Osteoblast (primary cell): ENCODE results near the gene FBXL19. TPM values are rescaled to one million over a fixed set of nuclear protein-coding genes. Genes with fewer than 3 reads are reported as not detected.
A peak's percentile ranks its signal among the peaks of the same experiment; 100 is the strongest.

ENCODE experiments used
- DNase-seq: peaks from one replicate; pipeline ENCODE4 v3.0.0; 2011; ENCODE audit warnings: low spot score, mixed read lengths; ENCODE audit not compliant: insufficient read length; ENCODE audit errors: missing footprints
- H2AFZ ChIP-seq: 2 replicates; pipeline ENCODE4 v1.6.0; 2011; ENCODE audit warnings: mild to moderate bottlenecking, low read length
- H3K27ac ChIP-seq: 2 replicates; pipeline ENCODE4 v1.5.1; 2011; ENCODE audit warnings: mild to moderate bottlenecking, low read depth, low read length, moderate library complexity
- H3K27me3 ChIP-seq: 2 replicates; pipeline ENCODE4 v1.6.0; 2012; ENCODE audit warnings: mild to moderate bottlenecking, control low read depth, inconsistent platforms, low read length, moderate library complexity; ENCODE audit not compliant: insufficient read depth
- H3K36me3 ChIP-seq: 2 replicates; pipeline ENCODE4 v1.5.1; 2011; ENCODE audit warnings: mild to moderate bottlenecking, low read length, control low read depth, moderate library complexity; ENCODE audit not compliant: insufficient read depth
- H3K4me1 ChIP-seq: 2 replicates; pipeline ENCODE4 v1.5.1; 2011; ENCODE audit warnings: mild to moderate bottlenecking, low read length, control low read depth, moderate library complexity; ENCODE audit not compliant: insufficient read depth
- H3K4me2 ChIP-seq: 2 replicates; pipeline ENCODE4 v1.6.0; 2011; ENCODE audit warnings: mild to moderate bottlenecking, low read length; ENCODE audit not compliant: insufficient read depth
- H3K4me3 ChIP-seq: fragments of 200-600 bp; sonication (generic); 3 replicates; pipeline ENCODE4 v1.5.1; 2012; ENCODE audit warnings: mild to moderate bottlenecking, low read length, inconsistent platforms; ENCODE audit not compliant: insufficient read depth
- H3K79me2 ChIP-seq: 2 replicates; pipeline ENCODE4 v1.6.0; 2012; ENCODE audit warnings: mild to moderate bottlenecking, low read length, control low read depth, inconsistent platforms; ENCODE audit not compliant: insufficient read depth
- H3K9me3 ChIP-seq: 2 replicates; pipeline ENCODE4 v1.5.1; 2011; ENCODE audit warnings: low read depth, low read length, control low read depth
- H4K20me1 ChIP-seq: 2 replicates; pipeline ENCODE4 v1.6.0; 2012; ENCODE audit warnings: mild to moderate bottlenecking, low read length, control low read depth; ENCODE audit not compliant: insufficient read depth
- total RNA-seq: library from RNA; depleted of rRNA; stranded (reverse); fragments of >200 nt; gene quantifications from 2 replicates; pipeline ENCODE4 v1.2.3, GENCODE V29; 2012
- TF ChIP-seq, protein P1 (sequence below): IDR thresholded peaks from 2 replicates; pipeline ENCODE4 v1.5.1; 2011; ENCODE audit warnings: mild to moderate bottlenecking, low read depth, low read length, moderate library complexity; ENCODE audit errors: extremely low read depth

Gene FBXL19
- total RNA-seq, 1 donor = 14.5 TPM

GRCh38 chr16:30991052-30991451 lies 67.7 kb downstream of the FBXL19 start:
- no peaks in the 10 kb centered on the region for H3K27me3 ChIP-seq
- DNase-seq = no peak
- H3K9me3 ChIP-seq = no peaks in the 10 kb centered on the region
- H3K36me3 ChIP-seq = no peaks in the 10 kb centered on the region
- H2AFZ ChIP-seq = no peak overlapping the region
- no peak overlapping the region for H3K4me3 ChIP-seq
- H3K27ac ChIP-seq = no peak overlapping the region
- no peaks in the 10 kb centered on the region for H4K20me1 ChIP-seq
- TF ChIP-seq, protein P1, sequence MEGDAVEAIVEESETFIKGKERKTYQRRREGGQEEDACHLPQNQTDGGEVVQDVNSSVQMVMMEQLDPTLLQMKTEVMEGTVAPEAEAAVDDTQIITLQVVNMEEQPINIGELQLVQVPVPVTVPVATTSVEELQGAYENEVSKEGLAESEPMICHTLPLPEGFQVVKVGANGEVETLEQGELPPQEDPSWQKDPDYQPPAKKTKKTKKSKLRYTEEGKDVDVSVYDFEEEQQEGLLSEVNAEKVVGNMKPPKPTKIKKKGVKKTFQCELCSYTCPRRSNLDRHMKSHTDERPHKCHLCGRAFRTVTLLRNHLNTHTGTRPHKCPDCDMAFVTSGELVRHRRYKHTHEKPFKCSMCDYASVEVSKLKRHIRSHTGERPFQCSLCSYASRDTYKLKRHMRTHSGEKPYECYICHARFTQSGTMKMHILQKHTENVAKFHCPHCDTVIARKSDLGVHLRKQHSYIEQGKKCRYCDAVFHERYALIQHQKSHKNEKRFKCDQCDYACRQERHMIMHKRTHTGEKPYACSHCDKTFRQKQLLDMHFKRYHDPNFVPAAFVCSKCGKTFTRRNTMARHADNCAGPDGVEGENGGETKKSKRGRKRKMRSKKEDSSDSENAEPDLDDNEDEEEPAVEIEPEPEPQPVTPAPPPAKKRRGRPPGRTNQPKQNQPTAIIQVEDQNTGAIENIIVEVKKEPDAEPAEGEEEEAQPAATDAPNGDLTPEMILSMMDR = no peak
- H3K4me1 ChIP-seq = no peaks in the 10 kb centered on the region
- no peak overlapping the region for H3K4me2 ChIP-seq
- no peaks in the 10 kb centered on the region for H3K79me2 ChIP-seq

- Histone ChIP-seq H2AFZ (no peak overlapping the region), H3K4me3 (no peak overlapping the region), H3K79me2 (no peaks in the 10 kb centered on the region), H3K4me2 (no peak overlapping the region), H3K27ac (no peak overlapping the region), H4K20me1 (no peaks in the 10 kb centered on the region), H3K4me1 (peaks cover 1% of the 10 kb centered on the region), H3K9me3 (no peaks in the 10 kb centered on the region), H3K27me3 (no peaks in the 10 kb centered on the region), H3K36me3 (no peaks in the 10 kb centered on the region)
- no peak for DNase-seq
- TF ChIP-seq, protein P1 = no peak
Measured at GRCh38 chr16:30992276-30992780, 69.0 kb downstream of the FBXL19 start.

DNA sequence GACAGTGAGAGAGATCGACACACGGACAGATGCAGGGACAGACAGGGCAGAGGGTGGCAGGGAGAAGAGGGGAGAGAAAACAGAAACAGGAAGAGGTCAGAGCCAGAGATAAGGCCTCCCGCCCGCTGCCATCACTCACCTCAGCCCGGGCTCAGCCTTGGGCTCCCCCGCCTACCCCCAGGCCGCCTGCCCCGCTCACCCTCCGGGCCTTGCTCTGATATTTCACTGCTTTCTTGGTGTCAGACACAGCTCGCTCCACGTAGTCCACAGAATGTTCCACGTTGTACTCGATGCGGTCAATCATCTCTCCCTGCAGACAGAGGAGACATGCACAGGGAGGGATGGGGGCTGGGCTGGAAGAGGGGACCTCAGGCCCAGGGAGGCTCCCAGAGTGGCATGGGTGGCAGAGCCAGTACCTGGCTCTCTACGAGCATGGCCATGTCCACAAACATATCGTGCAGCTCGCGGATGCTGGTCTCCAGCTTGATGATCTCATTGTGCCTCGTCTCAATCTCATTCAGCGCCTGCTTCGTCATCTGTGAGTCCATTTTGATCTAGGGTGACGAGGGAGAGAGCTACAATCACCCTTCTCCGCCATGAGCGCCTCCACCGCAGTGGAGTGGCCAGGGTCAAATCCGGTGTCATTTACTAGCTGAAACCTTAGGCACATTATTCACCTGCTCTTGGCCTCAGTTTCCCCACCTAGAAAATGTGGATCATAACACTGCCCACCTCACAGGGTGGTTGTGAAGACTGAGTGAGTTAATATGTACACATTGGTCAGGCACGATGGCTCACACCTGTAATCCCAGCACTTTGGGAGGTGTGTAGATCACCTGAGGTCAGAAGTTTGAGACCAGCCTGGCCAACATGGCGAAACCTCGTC lies 69.8 kb downstream of the FBXL19 start:
- no peaks in the 10 kb centered on the region for H4K20me1 ChIP-seq
- no peak overlapping the region for H3K4me2 ChIP-seq
- no peak overlapping the region for H3K4me3 ChIP-seq
- H3K79me2 ChIP-seq = no peaks in the 10 kb centered on the region
- H3K9me3 ChIP-seq = no peaks in the 10 kb centered on the region
- H3K4me1 ChIP-seq = peaks cover 10% of the 10 kb centered on the region
- TF ChIP-seq, protein P1 = no peak
- no peak overlapping the region for H2AFZ ChIP-seq
- DNase-seq = no peak
- no peaks in the 10 kb centered on the region for H3K36me3 ChIP-seq
- H3K27ac ChIP-seq = no peak overlapping the region
- no peaks in the 10 kb centered on the region for H3K27me3 ChIP-seq

- H3K4me1 ChIP-seq = peaks cover 26% of the 10 kb centered on the region
- no peak overlapping the region for H2AFZ ChIP-seq
- H3K4me2 ChIP-seq = peak overlapping the region; percentile 97
Measured at GRCh38 chr16:30995927-30996323, 72.6 kb downstream of the FBXL19 start.

More at GRCh38 chr16:30995927-30996323, 72.6 kb downstream of the FBXL19 start:
- H3K27ac ChIP-seq = peak overlapping the region; percentile 63
- H3K4me3 ChIP-seq = no peak overlapping the region
- no peaks in the 10 kb centered on the region for H3K27me3 ChIP-seq
- no peaks in the 10 kb centered on the region for H3K36me3 ChIP-seq
- DNase-seq = no peak
- H4K20me1 ChIP-seq = no peaks in the 10 kb centered on the region
- no peaks in the 10 kb centered on the region for H3K79me2 ChIP-seq
- TF ChIP-seq, protein P1 = no peak
- H3K9me3 ChIP-seq = no peaks in the 10 kb centered on the region
